ENCODE results near the gene PTPN2.

DNA sequence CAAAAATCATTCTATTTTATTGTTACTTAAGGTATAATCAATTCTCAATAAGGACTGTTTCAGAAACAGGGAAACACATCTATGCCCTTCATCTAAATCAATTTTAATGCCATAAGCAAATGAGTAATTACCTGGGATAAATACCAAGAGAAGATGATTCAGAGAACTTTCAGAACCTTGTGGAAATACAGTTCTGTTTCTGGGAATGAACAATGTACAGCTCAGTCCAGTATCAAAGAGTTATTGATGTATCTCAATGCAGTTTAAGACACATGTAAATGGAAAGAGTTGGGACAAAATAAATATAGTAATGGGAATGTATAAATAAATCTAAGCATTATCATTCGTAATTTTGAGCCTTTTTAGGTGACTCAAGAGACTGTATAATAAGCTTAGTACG, 60.1 kb downstream of the PTPN2 start:
- TF ChIP-seq POLR2AphosphoS5 (IDR thresholded peaks at IDR 0.05) = no peak
- TF ChIP-seq, protein P1, sequence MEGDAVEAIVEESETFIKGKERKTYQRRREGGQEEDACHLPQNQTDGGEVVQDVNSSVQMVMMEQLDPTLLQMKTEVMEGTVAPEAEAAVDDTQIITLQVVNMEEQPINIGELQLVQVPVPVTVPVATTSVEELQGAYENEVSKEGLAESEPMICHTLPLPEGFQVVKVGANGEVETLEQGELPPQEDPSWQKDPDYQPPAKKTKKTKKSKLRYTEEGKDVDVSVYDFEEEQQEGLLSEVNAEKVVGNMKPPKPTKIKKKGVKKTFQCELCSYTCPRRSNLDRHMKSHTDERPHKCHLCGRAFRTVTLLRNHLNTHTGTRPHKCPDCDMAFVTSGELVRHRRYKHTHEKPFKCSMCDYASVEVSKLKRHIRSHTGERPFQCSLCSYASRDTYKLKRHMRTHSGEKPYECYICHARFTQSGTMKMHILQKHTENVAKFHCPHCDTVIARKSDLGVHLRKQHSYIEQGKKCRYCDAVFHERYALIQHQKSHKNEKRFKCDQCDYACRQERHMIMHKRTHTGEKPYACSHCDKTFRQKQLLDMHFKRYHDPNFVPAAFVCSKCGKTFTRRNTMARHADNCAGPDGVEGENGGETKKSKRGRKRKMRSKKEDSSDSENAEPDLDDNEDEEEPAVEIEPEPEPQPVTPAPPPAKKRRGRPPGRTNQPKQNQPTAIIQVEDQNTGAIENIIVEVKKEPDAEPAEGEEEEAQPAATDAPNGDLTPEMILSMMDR (IDR thresholded peaks at IDR 0.05) = no peak
